Liver (tissue), 9 donors: ENCODE measurements around the gene CCDC51. TPM values are rescaled to one million over a fixed set of nuclear protein-coding genes. Genes with fewer than 3 reads are reported as not detected.

ENCODE experiments used
- DNase-seq: peaks from one replicate; pipeline ENCODE4 v3.0.0-alpha.2; 2017; ENCODE audit warnings: low spot score
- H3K27ac ChIP-seq, 2 donors: one replicate each; pipeline ENCODE4 v1.7.0; 2013; ENCODE audit warnings: inconsistent platforms in 2 of 2, low read length in 2 of 2, control low read depth in 1 of 2, low read depth in 1 of 2, mild to moderate bottlenecking in 1 of 2
- H3K27me3 ChIP-seq, 4 donors: one replicate each; pipeline versions ENCODE4 v1.6.1 to v1.7.0; 2013; ENCODE audit warnings: low read length in 3 of 4, inconsistent platforms in 1 of 4, mild to moderate bottlenecking in 1 of 4, moderate library complexity in 1 of 4; ENCODE audit not compliant: control insufficient read depth in 4 of 4, insufficient read depth in 4 of 4
- H3K36me3 ChIP-seq, 4 donors: one replicate each; pipeline versions ENCODE4 v1.6.1 to v1.7.0; 2013; ENCODE audit warnings: low read length in 3 of 4, mild to moderate bottlenecking in 3 of 4, low read depth in 1 of 4, moderate library complexity in 1 of 4; ENCODE audit not compliant: control insufficient read depth in 4 of 4, insufficient read depth in 3 of 4
- H3K4me1 ChIP-seq, 4 donors: one replicate each; pipeline versions ENCODE4 v1.6.1 to v1.7.0; 2013; ENCODE audit warnings: low read length in 3 of 4, mild to moderate bottlenecking in 3 of 4, moderate library complexity in 1 of 4; ENCODE audit not compliant: control insufficient read depth in 4 of 4, insufficient read depth in 4 of 4
- H3K4me3 ChIP-seq, 3 donors: one replicate each; pipeline versions ENCODE4 v1.6.1 to v1.7.0; 2013; ENCODE audit warnings: low read length in 3 of 3, control low read depth in 1 of 3, low read depth in 1 of 3, mild to moderate bottlenecking in 1 of 3
- H3K9ac ChIP-seq, 2 donors: one replicate each; pipeline ENCODE4 v1.7.0; 2013; ENCODE audit warnings: low read length in 2 of 2, mild to moderate bottlenecking in 2 of 2, moderate library complexity in 2 of 2, control low read depth in 1 of 2, low read depth in 1 of 2
- H3K9me3 ChIP-seq, 4 donors: one replicate each; pipeline versions ENCODE4 v1.6.1 to v1.7.0; 2013; ENCODE audit warnings: low read length in 3 of 4; ENCODE audit not compliant: control insufficient read depth in 4 of 4
- ATF3 ChIP-seq: IDR thresholded peaks from 2 replicates; pipeline ENCODE4 v1.6.1; 2016; ENCODE audit warnings: antibody characterized with exemption
- CTCF ChIP-seq: fragments of 150-350 bp; IDR thresholded peaks from 2 replicates; pipeline ENCODE4 v1.5.1; 2017; ENCODE audit warnings: improper control_type of control experiment, low read depth, low read length; ENCODE audit not compliant: missing input control
- EGR1 ChIP-seq, 2 donors: IDR thresholded peaks; 2 replicates each; pipeline ENCODE4 v1.6.1; 2016 to 2018; ENCODE audit warnings: antibody characterized with exemption in 2 of 2, low read depth in 2 of 2
- FOXA1 ChIP-seq: IDR thresholded peaks from 2 replicates; pipeline ENCODE4 v1.6.1; 2016; ENCODE audit warnings: antibody characterized with exemption
- FOXA2 ChIP-seq: IDR thresholded peaks from 2 replicates; pipeline ENCODE4 v1.6.1; 2016; ENCODE audit warnings: antibody characterized with exemption
- GABPA ChIP-seq, 2 donors: IDR thresholded peaks in 1 of 2; conservative IDR thresholded peaks in 1 of 2; 2 replicates each; pipeline ENCODE4 v1.6.1; 2016; ENCODE audit warnings: antibody characterized with exemption in 2 of 2, mild to moderate bottlenecking in 1 of 2, moderate library complexity in 1 of 2
- HNF4A ChIP-seq, 2 donors: conservative IDR thresholded peaks; 2 replicates each; pipeline ENCODE4 v1.6.1; 2016; ENCODE audit warnings: antibody characterized with exemption in 2 of 2, mild to moderate bottlenecking in 2 of 2
- HNF4G ChIP-seq: IDR thresholded peaks from 2 replicates; pipeline ENCODE4 v1.6.1; 2016; ENCODE audit warnings: antibody characterized with exemption
- JUND ChIP-seq, 2 donors: IDR thresholded peaks; 2 replicates each; pipeline ENCODE4 v1.6.1; 2016; ENCODE audit warnings: antibody characterized with exemption in 2 of 2
- MAX ChIP-seq: IDR thresholded peaks from 2 replicates; pipeline ENCODE4 v1.6.1; 2016; ENCODE audit warnings: antibody characterized with exemption
- NR2F2 ChIP-seq: IDR thresholded peaks from 2 replicates; pipeline ENCODE4 v1.6.1; 2016; ENCODE audit warnings: antibody characterized with exemption
- RAD21 ChIP-seq, 2 donors: IDR thresholded peaks; 2 replicates each; pipeline ENCODE4 v1.6.1; 2016; ENCODE audit warnings: antibody characterized with exemption in 2 of 2, mild to moderate bottlenecking in 2 of 2
- REST ChIP-seq: IDR thresholded peaks from 2 replicates; pipeline ENCODE4 v1.6.1; 2016; ENCODE audit warnings: antibody characterized with exemption, mild to moderate bottlenecking
- RXRA ChIP-seq, 2 donors: IDR thresholded peaks; 2 replicates each; pipeline ENCODE4 v1.6.1; 2017 to 2018; ENCODE audit warnings: antibody characterized with exemption in 2 of 2, mild to moderate bottlenecking in 1 of 2
- SP1 ChIP-seq: IDR thresholded peaks from 2 replicates; pipeline ENCODE4 v1.6.1; 2018; ENCODE audit warnings: antibody characterized with exemption, mild to moderate bottlenecking
- TAF1 ChIP-seq: conservative IDR thresholded peaks from 2 replicates; pipeline ENCODE4 v1.6.1; 2016; ENCODE audit warnings: antibody characterized with exemption, mild to moderate bottlenecking
- YY1 ChIP-seq: IDR thresholded peaks from 2 replicates; pipeline ENCODE4 v1.6.1; 2016; ENCODE audit warnings: antibody characterized with exemption, mild to moderate bottlenecking
- ZBTB33 ChIP-seq: IDR thresholded peaks from 2 replicates; pipeline ENCODE4 v1.6.1; 2016; ENCODE audit warnings: antibody characterized with exemption
- WGBS: extraction: QIAGEN DNeasy Blood & Tissue Kit; methylation state at CpG from one replicate; pipeline ENCODE4 v1.1.7; 2013; 5-methylcytosine and 5-hydroxymethylcytosine counted together
- polyA plus RNA-seq, 2 donors: library from polyadenylated mRNA; stranded (reverse) in 1 of 2; unstranded in 1 of 2; fragments of 200-250 nt in 1 of 2; fragments of >200 nt in 1 of 2; fragmentation: Nextera tagmentation in 1 of 2; extraction: Ambion mirVana in 1 of 2; gene quantifications; one replicate each; pipeline versions ENCODE4 v1.2.1 to v1.2.3, GENCODE V29; 2013 to 2015
- total RNA-seq, 2 donors: library from RNA; depleted of rRNA; stranded (reverse); fragments of >200 nt; gene quantifications; one replicate each; pipeline ENCODE4 v1.2.3, GENCODE V29; 2014
- donor health status: healthy.
- donor health status: healthy.
- donor health status: healthy.
- donor health status: healthy.
- donor health status: healthy.

CCDC51 gene
- total and polyA plus RNA-seq, 4 donors = 7.9 to 13.7 (median 11.0) TPM

- H3K27ac ChIP-seq = peak overlapping the region in 1 of 2 donors; percentile 7
- TF ChIP-seq GABPA (IDR thresholded peaks at IDR 0.05 in 1 of 2, conservative IDR thresholded peaks at IDR 0.05 in 1 of 2) = no peak
- TF ChIP-seq RAD21 (IDR thresholded peaks at IDR 0.05) = peak in 1 of 2 donors; percentile 46
- peaks cover 0 to 7% (median 0%) of the 10 kb centered on the region in 4 donors for H3K36me3 ChIP-seq
- H3K27me3 ChIP-seq = no peaks in the 10 kb centered on the region
- H3K9ac ChIP-seq = no peak overlapping the region
- DNase-seq = no peak
- peaks cover 8 to 42% (median 27%) of the 10 kb centered on the region in 4 donors for H3K4me1 ChIP-seq
- WGBS = 88% methylated on average over 16 of the region's 16 CpGs
- no peak overlapping the region for H3K4me3 ChIP-seq
- no peaks in the 10 kb centered on the region for H3K9me3 ChIP-seq
Measured at GRCh38 chr3:48432411-48433371, 7.2 kb downstream of the CCDC51 start.

- 63% methylated on average over 8 of the region's 8 CpGs for WGBS
- H3K36me3 ChIP-seq = peaks cover 0 to 7% (median 0%) of the 10 kb centered on the region in 4 donors
- H3K4me1 ChIP-seq = peaks cover 16 to 55% (median 39%) of the 10 kb centered on the region in 4 donors
- no peaks in the 10 kb centered on the region for H3K9me3 ChIP-seq
- no peak overlapping the region for H3K4me3 ChIP-seq
- no peak for DNase-seq
- no peaks in the 10 kb centered on the region for H3K27me3 ChIP-seq
- peak overlapping the region; percentile 89 to 91 for H3K27ac ChIP-seq
- no peak for TF ChIP-seq HNF4A (conservative IDR thresholded peaks at IDR 0.05)
- peak; percentile 15 for TF ChIP-seq FOXA2
- H3K9ac ChIP-seq = no peak overlapping the region
Measured at GRCh38 chr3:48431224-48432029, 8.5 kb downstream of the CCDC51 start.

- H3K4me1 ChIP-seq = peaks cover 20 to 59% (median 45%) of the 10 kb centered on the region in 4 donors
- WGBS = 30% methylated on average over 1 of the region's 1 CpG
- peaks cover 0 to 7% (median 0%) of the 10 kb centered on the region in 4 donors for H3K36me3 ChIP-seq
- H3K9ac ChIP-seq = peak overlapping the region in 1 of 2 donors; percentile 18
- TF ChIP-seq ATF3 (no peak), REST (no peak), JUND (IDR thresholded peaks at IDR 0.05) (no peak), SP1 (no peak), RXRA (IDR thresholded peaks at IDR 0.05) (no peak), HNF4G (no peak), TAF1 (no peak), YY1 (no peak), FOXA1 (no peak), EGR1 (IDR thresholded peaks at IDR 0.05; ENCODE audit: low read depth in 2 of 2) (no peak), ZBTB33 (no peak), CTCF (no peak), RAD21 (IDR thresholded peaks at IDR 0.05) (no peak), FOXA2 (no peak), GABPA (IDR thresholded peaks at IDR 0.05 in 1 of 2, conservative IDR thresholded peaks at IDR 0.05 in 1 of 2) (no peak), NR2F2 (no peak), HNF4A (conservative IDR thresholded peaks at IDR 0.05) (no peak), MAX (no peak)
- H3K27ac ChIP-seq = peak overlapping the region; percentile 89 to 91
- no peaks in the 10 kb centered on the region for H3K27me3 ChIP-seq
- H3K9me3 ChIP-seq = no peaks in the 10 kb centered on the region
- H3K4me3 ChIP-seq = no peak overlapping the region
- DNase-seq = no peak
Measured at GRCh38 chr3:48430708-48431101, 9.2 kb downstream of the CCDC51 start.
